Measurements from ENCODE around the gene DNAH6.

Gene DNAH6

GRCh38 chr2:84832772-84833461 is 316.6 kb downstream of the DNAH6 start:
- no peak overlapping the region for H3K4me3 ChIP-seq (ENCODE audit: low read length)
- H3K4me2 ChIP-seq (ENCODE audit: low read length), result no peak overlapping the region
- H2AK5ac ChIP-seq (ENCODE audit: low read length), result no peak overlapping the region
- H3K4ac ChIP-seq (ENCODE audit: low read depth, low read length), result no peak overlapping the region
- peak; percentile 62 for DNase-seq
- no peaks in the 10 kb centered on the region for H3K36me3 ChIP-seq (ENCODE audit: control insufficient read depth, insufficient read depth, low read length)
- H4K8ac ChIP-seq (ENCODE audit: low read depth, low read length), result no peak overlapping the region
- H4K5ac ChIP-seq (ENCODE audit: low read length), result no peak overlapping the region
- no peak overlapping the region for H3K27ac ChIP-seq (ENCODE audit: low read depth, low read length)
- no CpG with 5 or more reads among the region's 5 CpGs for WGBS (ENCODE audit: extremely low coverage, insufficient coverage, low lambda C conversion rate)
- no peak overlapping the region for H3K9ac ChIP-seq (ENCODE audit: low read length)
- no peaks in the 10 kb centered on the region for H3K79me1 ChIP-seq (ENCODE audit: low read length)
- H3K18ac ChIP-seq (ENCODE audit: low read length), result no peak overlapping the region
- H2BK5ac ChIP-seq (ENCODE audit: low read length), result no peak overlapping the region
- H2BK15ac ChIP-seq (replicated peaks; ENCODE audit: low read depth), result no peak overlapping the region
- H3K23ac ChIP-seq (ENCODE audit: low read length), result no peak overlapping the region
- H2BK120ac ChIP-seq (ENCODE audit: low read depth, low read length), result no peak overlapping the region
- H3K27me3 ChIP-seq (ENCODE audit: insufficient read depth, low read length, poor library complexity), result no peaks in the 10 kb centered on the region
- peak overlapping the region; percentile 50 for H3K56ac ChIP-seq (ENCODE audit: low read length)
- peaks cover 4% of the 10 kb centered on the region for H3K4me1 ChIP-seq (ENCODE audit: control insufficient read depth, low read depth, low read length)
- no peaks in the 10 kb centered on the region for H3K79me2 ChIP-seq (ENCODE audit: control insufficient read depth, insufficient read depth, low read length)

GRCh38 chr2:84833481-84834150 is 317.3 kb downstream of the DNAH6 start:
- no peak overlapping the region for H4K5ac ChIP-seq (ENCODE audit: low read length)
- no peak overlapping the region for H4K8ac ChIP-seq (ENCODE audit: low read depth, low read length)
- H2BK15ac ChIP-seq (replicated peaks; ENCODE audit: low read depth), result no peak overlapping the region
- no peak overlapping the region for H3K4me2 ChIP-seq (ENCODE audit: low read length)
- no peaks in the 10 kb centered on the region for H3K36me3 ChIP-seq (ENCODE audit: control insufficient read depth, insufficient read depth, low read length)
- no peak overlapping the region for H3K27ac ChIP-seq (ENCODE audit: low read depth, low read length)
- no peak overlapping the region for H2BK5ac ChIP-seq (ENCODE audit: low read length)
- H3K79me2 ChIP-seq (ENCODE audit: control insufficient read depth, insufficient read depth, low read length), result no peaks in the 10 kb centered on the region
- H3K27me3 ChIP-seq (ENCODE audit: insufficient read depth, low read length, poor library complexity), result no peaks in the 10 kb centered on the region
- no peak overlapping the region for H2BK120ac ChIP-seq (ENCODE audit: low read depth, low read length)
- no peak overlapping the region for H3K4ac ChIP-seq (ENCODE audit: low read depth, low read length)
- H3K4me3 ChIP-seq (ENCODE audit: low read length), result no peak overlapping the region
- no peaks in the 10 kb centered on the region for H3K79me1 ChIP-seq (ENCODE audit: low read length)
- H3K23ac ChIP-seq (ENCODE audit: low read length), result no peak overlapping the region
- no peak overlapping the region for H3K9ac ChIP-seq (ENCODE audit: low read length)
- H3K18ac ChIP-seq (ENCODE audit: low read length), result no peak overlapping the region
- no CpG with 5 or more reads among the region's 12 CpGs for WGBS (ENCODE audit: extremely low coverage, insufficient coverage, low lambda C conversion rate)
- H3K4me1 ChIP-seq (ENCODE audit: control insufficient read depth, low read depth, low read length), result peaks cover 4% of the 10 kb centered on the region
- no peak overlapping the region for H3K56ac ChIP-seq (ENCODE audit: low read length)
- no peak for DNase-seq
- H2AK5ac ChIP-seq (ENCODE audit: low read length), result no peak overlapping the region

- Histone ChIP-seq H3K9ac (ENCODE audit: low read length) (no peak overlapping the region), H3K79me2 (ENCODE audit: control insufficient read depth, insufficient read depth, low read length) (no peaks in the 10 kb centered on the region), H2BK120ac (ENCODE audit: low read depth, low read length) (no peak overlapping the region), H3K27ac (ENCODE audit: low read depth, low read length) (no peak overlapping the region), H3K4me3 (ENCODE audit: low read length) (no peak overlapping the region), H2BK15ac (replicated peaks; ENCODE audit: low read depth) (no peak overlapping the region), H3K36me3 (ENCODE audit: control insufficient read depth, insufficient read depth, low read length) (no peaks in the 10 kb centered on the region), H3K56ac (ENCODE audit: low read length) (no peak overlapping the region), H4K5ac (ENCODE audit: low read length) (no peak overlapping the region), H3K4me2 (ENCODE audit: low read length) (no peak overlapping the region), H3K27me3 (ENCODE audit: insufficient read depth, low read length, poor library complexity) (no peaks in the 10 kb centered on the region), H3K23ac (ENCODE audit: low read length) (no peak overlapping the region), H3K79me1 (ENCODE audit: low read length) (no peaks in the 10 kb centered on the region), H3K4me1 (ENCODE audit: control insufficient read depth, low read depth, low read length) (peaks cover 6% of the 10 kb centered on the region), H4K8ac (ENCODE audit: low read depth, low read length) (no peak overlapping the region), H2AK5ac (ENCODE audit: low read length) (no peak overlapping the region), H3K4ac (ENCODE audit: low read depth, low read length) (no peak overlapping the region), H3K18ac (ENCODE audit: low read length) (no peak overlapping the region), H2BK5ac (ENCODE audit: low read length) (no peak overlapping the region)
- no peak for DNase-seq
- no CpG with 5 or more reads among the region's 2 CpGs for WGBS (ENCODE audit: extremely low coverage, insufficient coverage, low lambda C conversion rate)
Measured at GRCh38 chr2:84836215-84836614, 319.9 kb downstream of the DNAH6 start.

- no peak overlapping the region for H4K5ac ChIP-seq (ENCODE audit: low read length)
- H3K79me1 ChIP-seq (ENCODE audit: low read length), result no peaks in the 10 kb centered on the region
- no peak overlapping the region for H3K27ac ChIP-seq (ENCODE audit: low read depth, low read length)
- no peak overlapping the region for H3K9ac ChIP-seq (ENCODE audit: low read length)
- H3K27me3 ChIP-seq (ENCODE audit: insufficient read depth, low read length, poor library complexity), result no peaks in the 10 kb centered on the region
- no peak overlapping the region for H3K18ac ChIP-seq (ENCODE audit: low read length)
- no peak overlapping the region for H3K56ac ChIP-seq (ENCODE audit: low read length)
- no peak for DNase-seq
- no CpG with 5 or more reads among the region's 2 CpGs for WGBS (ENCODE audit: extremely low coverage, insufficient coverage, low lambda C conversion rate)
- no peaks in the 10 kb centered on the region for H3K36me3 ChIP-seq (ENCODE audit: control insufficient read depth, insufficient read depth, low read length)
- no peak overlapping the region for H2AK5ac ChIP-seq (ENCODE audit: low read length)
- no peak overlapping the region for H2BK15ac ChIP-seq (replicated peaks; ENCODE audit: low read depth)
- H3K4me1 ChIP-seq (ENCODE audit: control insufficient read depth, low read depth, low read length), result peaks cover 2% of the 10 kb centered on the region
- H3K4ac ChIP-seq (ENCODE audit: low read depth, low read length), result no peak overlapping the region
- H3K4me3 ChIP-seq (ENCODE audit: low read length), result no peak overlapping the region
- no peak overlapping the region for H4K8ac ChIP-seq (ENCODE audit: low read depth, low read length)
- no peak overlapping the region for H3K23ac ChIP-seq (ENCODE audit: low read length)
- no peaks in the 10 kb centered on the region for H3K79me2 ChIP-seq (ENCODE audit: control insufficient read depth, insufficient read depth, low read length)
- no peak overlapping the region for H3K4me2 ChIP-seq (ENCODE audit: low read length)
- no peak overlapping the region for H2BK120ac ChIP-seq (ENCODE audit: low read depth, low read length)
- H2BK5ac ChIP-seq (ENCODE audit: low read length), result no peak overlapping the region
Measured at GRCh38 chr2:84838434-84839145, 322.3 kb downstream of the DNAH6 start.

GRCh38 chr2:84839851-84840250 is 323.6 kb downstream of the DNAH6 start:
- H3K79me2 ChIP-seq (ENCODE audit: control insufficient read depth, insufficient read depth, low read length), result no peaks in the 10 kb centered on the region
- H2BK15ac ChIP-seq (replicated peaks; ENCODE audit: low read depth), result no peak overlapping the region
- H3K23ac ChIP-seq (ENCODE audit: low read length), result no peak overlapping the region
- peaks cover 2% of the 10 kb centered on the region for H3K4me1 ChIP-seq (ENCODE audit: control insufficient read depth, low read depth, low read length)
- H3K56ac ChIP-seq (ENCODE audit: low read length), result no peak overlapping the region
- no peak overlapping the region for H4K8ac ChIP-seq (ENCODE audit: low read depth, low read length)
- H3K79me1 ChIP-seq (ENCODE audit: low read length), result no peaks in the 10 kb centered on the region
- no peak overlapping the region for H2BK120ac ChIP-seq (ENCODE audit: low read depth, low read length)
- H2BK5ac ChIP-seq (ENCODE audit: low read length), result no peak overlapping the region
- peak; percentile 49 for DNase-seq
- H3K4me2 ChIP-seq (ENCODE audit: low read length), result no peak overlapping the region
- no peak overlapping the region for H3K4me3 ChIP-seq (ENCODE audit: low read length)
- WGBS (ENCODE audit: extremely low coverage, insufficient coverage, low lambda C conversion rate), result no CpG with 5 or more reads among the region's 4 CpGs
- no peak overlapping the region for H3K9ac ChIP-seq (ENCODE audit: low read length)
- H3K27ac ChIP-seq (ENCODE audit: low read depth, low read length), result no peak overlapping the region
- no peak overlapping the region for H2AK5ac ChIP-seq (ENCODE audit: low read length)
- H3K36me3 ChIP-seq (ENCODE audit: control insufficient read depth, insufficient read depth, low read length), result no peaks in the 10 kb centered on the region
- H4K5ac ChIP-seq (ENCODE audit: low read length), result no peak overlapping the region
- H3K27me3 ChIP-seq (ENCODE audit: insufficient read depth, low read length, poor library complexity), result no peaks in the 10 kb centered on the region
- no peak overlapping the region for H3K18ac ChIP-seq (ENCODE audit: low read length)
- H3K4ac ChIP-seq (ENCODE audit: low read depth, low read length), result no peak overlapping the region
